Ishikawa (cell line): ENCODE results near the gene ACHE.

Experiments
- CEBPB ChIP-seq: IDR thresholded peaks from 2 replicates; pipeline ENCODE4 v1.6.1; 2012
- CREB1 ChIP-seq: IDR thresholded peaks from 2 replicates; pipeline ENCODE4 v1.6.1; 2012; ENCODE audit warnings: low read depth
- EGR1 ChIP-seq: IDR thresholded peaks from 2 replicates; pipeline ENCODE4 v1.6.1; 2012
- EP300 ChIP-seq: IDR thresholded peaks from 2 replicates; pipeline ENCODE4 v1.6.1; 2012; ENCODE audit warnings: borderline replicate concordance
- FOXM1 ChIP-seq: IDR thresholded peaks from 2 replicates; pipeline ENCODE4 v1.6.1; 2012; ENCODE audit warnings: low read depth, borderline replicate concordance
- NFIC ChIP-seq: IDR thresholded peaks from 2 replicates; pipeline ENCODE4 v1.6.1; 2012
- RAD21 ChIP-seq: IDR thresholded peaks from 2 replicates; pipeline ENCODE4 v1.6.1; 2012; ENCODE audit warnings: low read depth
- TAF1 ChIP-seq: IDR thresholded peaks from 2 replicates; pipeline ENCODE4 v1.6.1; 2012; ENCODE audit warnings: low read depth, mild to moderate bottlenecking
- TCF12 ChIP-seq: IDR thresholded peaks from 2 replicates; pipeline ENCODE4 v1.6.1; 2012; ENCODE audit warnings: low read depth
- TEAD4 ChIP-seq: IDR thresholded peaks from 2 replicates; pipeline ENCODE4 v1.6.1; 2012
- YY1 ChIP-seq: IDR thresholded peaks from 2 replicates; pipeline ENCODE4 v1.6.1; 2012; ENCODE audit warnings: low read depth
- ZBTB7A ChIP-seq: IDR thresholded peaks from 2 replicates; pipeline ENCODE4 v1.6.1; 2012; ENCODE audit warnings: low read depth
- TF ChIP-seq, protein P1 (sequence below): IDR thresholded peaks from 2 replicates; pipeline ENCODE4 v1.6.1; 2012; ENCODE audit warnings: low read depth, mild to moderate bottlenecking
- TF ChIP-seq, protein P2 (sequence below): IDR thresholded peaks from 2 replicates; pipeline ENCODE4 v1.6.1; 2012
- TF ChIP-seq, protein P3 (sequence below): IDR thresholded peaks from 2 replicates; pipeline ENCODE4 v1.6.1; 2012

ACHE gene

DNA sequence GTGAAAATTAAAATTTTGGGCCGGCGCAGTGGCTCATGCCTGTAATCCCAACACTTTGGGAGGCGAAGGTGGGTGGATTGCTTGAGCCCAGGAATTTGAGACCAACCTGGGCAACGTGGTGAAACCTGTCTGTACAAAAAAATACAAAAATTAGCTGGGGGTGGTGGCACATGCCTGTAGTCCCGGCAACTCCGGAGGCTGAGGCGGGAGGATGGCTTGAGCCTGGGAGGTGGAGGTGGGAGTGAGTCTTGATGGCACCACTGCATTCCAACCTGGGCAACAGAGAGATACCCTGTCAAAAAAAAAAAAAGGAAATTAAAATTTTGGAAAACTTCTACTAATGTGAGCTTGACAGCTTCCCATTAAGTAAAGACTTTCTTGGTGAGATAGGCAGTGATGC lies 17.7 kb downstream of the ACHE start:
- TF ChIP-seq CEBPB (no peak), RAD21 (no peak), EP300 (no peak), TAF1 (no peak), FOXM1 (no peak), EGR1 (no peak), YY1 (no peak), TEAD4 (no peak), CREB1 (no peak), NFIC (no peak), TCF12 (no peak), ZBTB7A (no peak)
- TF ChIP-seq, protein P1, sequence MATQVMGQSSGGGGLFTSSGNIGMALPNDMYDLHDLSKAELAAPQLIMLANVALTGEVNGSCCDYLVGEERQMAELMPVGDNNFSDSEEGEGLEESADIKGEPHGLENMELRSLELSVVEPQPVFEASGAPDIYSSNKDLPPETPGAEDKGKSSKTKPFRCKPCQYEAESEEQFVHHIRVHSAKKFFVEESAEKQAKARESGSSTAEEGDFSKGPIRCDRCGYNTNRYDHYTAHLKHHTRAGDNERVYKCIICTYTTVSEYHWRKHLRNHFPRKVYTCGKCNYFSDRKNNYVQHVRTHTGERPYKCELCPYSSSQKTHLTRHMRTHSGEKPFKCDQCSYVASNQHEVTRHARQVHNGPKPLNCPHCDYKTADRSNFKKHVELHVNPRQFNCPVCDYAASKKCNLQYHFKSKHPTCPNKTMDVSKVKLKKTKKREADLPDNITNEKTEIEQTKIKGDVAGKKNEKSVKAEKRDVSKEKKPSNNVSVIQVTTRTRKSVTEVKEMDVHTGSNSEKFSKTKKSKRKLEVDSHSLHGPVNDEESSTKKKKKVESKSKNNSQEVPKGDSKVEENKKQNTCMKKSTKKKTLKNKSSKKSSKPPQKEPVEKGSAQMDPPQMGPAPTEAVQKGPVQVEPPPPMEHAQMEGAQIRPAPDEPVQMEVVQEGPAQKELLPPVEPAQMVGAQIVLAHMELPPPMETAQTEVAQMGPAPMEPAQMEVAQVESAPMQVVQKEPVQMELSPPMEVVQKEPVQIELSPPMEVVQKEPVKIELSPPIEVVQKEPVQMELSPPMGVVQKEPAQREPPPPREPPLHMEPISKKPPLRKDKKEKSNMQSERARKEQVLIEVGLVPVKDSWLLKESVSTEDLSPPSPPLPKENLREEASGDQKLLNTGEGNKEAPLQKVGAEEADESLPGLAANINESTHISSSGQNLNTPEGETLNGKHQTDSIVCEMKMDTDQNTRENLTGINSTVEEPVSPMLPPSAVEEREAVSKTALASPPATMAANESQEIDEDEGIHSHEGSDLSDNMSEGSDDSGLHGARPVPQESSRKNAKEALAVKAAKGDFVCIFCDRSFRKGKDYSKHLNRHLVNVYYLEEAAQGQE, result no peak
- TF ChIP-seq, protein P2, sequence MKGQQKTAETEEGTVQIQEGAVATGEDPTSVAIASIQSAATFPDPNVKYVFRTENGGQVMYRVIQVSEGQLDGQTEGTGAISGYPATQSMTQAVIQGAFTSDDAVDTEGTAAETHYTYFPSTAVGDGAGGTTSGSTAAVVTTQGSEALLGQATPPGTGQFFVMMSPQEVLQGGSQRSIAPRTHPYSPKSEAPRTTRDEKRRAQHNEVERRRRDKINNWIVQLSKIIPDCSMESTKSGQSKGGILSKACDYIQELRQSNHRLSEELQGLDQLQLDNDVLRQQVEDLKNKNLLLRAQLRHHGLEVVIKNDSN, result no peak
- TF ChIP-seq, protein P3, sequence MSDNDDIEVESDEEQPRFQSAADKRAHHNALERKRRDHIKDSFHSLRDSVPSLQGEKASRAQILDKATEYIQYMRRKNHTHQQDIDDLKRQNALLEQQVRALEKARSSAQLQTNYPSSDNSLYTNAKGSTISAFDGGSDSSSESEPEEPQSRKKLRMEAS, result no peak

DNA sequence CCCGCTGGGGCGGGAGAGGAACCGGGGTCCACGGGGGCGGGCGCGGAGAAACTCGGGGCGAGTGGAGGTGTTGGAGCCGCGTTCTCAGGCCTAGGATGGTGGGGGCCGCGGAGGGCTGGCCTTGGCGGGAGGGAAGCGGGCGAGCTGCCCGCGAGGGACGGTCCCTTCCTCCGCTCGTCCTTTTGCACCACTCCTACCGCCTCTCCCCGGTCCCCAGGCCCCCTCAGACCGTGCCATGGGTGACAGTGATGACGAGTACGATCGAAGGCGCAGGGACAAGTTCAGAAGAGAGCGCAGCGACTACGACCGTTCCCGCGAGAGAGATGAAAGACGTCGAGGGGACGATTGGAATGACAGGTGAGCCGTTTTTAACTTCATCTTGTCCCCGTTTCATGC lies 20.3 kb downstream of the ACHE start:
- TF ChIP-seq TEAD4 (no peak), RAD21 (no peak), EP300 (no peak), CEBPB (no peak), YY1 (no peak), FOXM1 (no peak)
- TF ChIP-seq, protein P3, result no peak
- TF ChIP-seq, protein P1, result no peak

DNA sequence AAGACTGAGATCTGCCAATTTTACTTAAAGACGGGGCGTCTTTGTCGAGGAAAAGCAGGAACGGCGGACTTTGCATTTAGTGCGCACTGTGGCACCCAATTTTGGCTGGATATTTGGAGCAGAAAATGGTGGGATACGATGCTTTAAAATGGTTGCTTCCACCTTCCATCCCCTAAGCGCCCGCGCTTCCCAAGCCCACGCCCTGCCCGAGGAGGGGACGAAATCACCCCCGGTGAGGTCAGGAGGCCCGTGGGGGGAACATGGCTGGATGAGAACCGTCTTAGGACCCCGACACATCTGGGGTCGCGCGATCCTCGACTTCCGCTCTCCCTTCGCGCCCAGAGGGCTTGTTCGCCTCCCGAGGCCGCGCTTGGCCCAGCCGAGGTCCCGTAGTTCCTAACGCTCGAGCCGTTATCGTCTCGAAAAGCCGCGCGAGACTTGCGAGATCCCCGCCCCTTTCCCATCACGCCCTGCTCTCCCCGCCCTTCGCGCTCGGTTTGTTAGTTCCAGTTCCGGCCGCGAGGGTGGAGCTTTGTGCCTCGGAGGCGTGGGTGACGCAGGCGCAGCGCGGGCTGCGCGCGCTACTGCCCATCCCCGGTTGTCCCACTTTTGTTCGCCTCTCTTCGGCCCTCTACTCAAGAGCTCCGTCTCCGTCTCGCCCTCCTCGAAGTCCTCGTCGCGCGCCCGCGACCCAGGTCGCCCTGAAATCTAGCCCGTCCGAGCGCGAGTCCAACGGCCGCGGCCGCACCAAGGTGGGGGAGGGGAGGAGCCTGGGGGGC lies 20.9 kb downstream of the ACHE start, which contains the start of gene SRRT:
Gene SRRT (plus strand): TSS at position 527 of the 779 bp plus-strand sequence. CDS start 488 bp downstream, outside the sequence.
- TF ChIP-seq EP300 (peak; percentile 45; the same call in 1 of the 2 replicates), TEAD4 (peak; percentile 49), YY1 (peak; percentile 82; the same call in 1 of the 2 replicates), EGR1 (peak; percentile 40; the same call in 1 of the 2 replicates), TCF12 (peak; percentile 50; the same call in 1 of the 2 replicates), FOXM1 (0 out of 2 replicates have a peak, but pooled peaks have one; percentile 36), CEBPB (no peak), NFIC (no peak), ZBTB7A (peak; percentile 62), TAF1 (peak; percentile 86), CREB1 (peak; percentile 52)
- TF ChIP-seq, protein P2, result peak; percentile 31; the same call in 1 of the 2 replicates
- TF ChIP-seq, protein P3, result peak; percentile 88
- TF ChIP-seq, protein P1, result no peak

DNA sequence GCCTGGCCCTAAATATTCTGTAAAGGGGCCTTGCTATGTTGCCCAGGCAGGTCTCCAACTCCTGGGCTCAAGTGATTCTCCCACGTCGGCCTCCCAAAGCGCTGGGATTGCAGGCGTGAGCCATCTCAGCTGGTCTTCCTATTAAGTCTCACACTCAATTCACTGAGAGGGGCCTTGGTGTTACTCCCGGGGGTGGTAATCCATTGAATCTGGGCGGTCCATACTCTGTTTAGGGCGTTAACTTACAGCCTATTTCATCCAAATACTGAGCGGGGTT lies 21.4 kb downstream of the ACHE start:
- TF ChIP-seq CREB1, result no peak
- TF ChIP-seq TCF12, result no peak
- no peak for TF ChIP-seq TAF1
- TF ChIP-seq, protein P3, result no peak
- TF ChIP-seq EGR1, result no peak
- TF ChIP-seq, protein P2, result no peak
- TF ChIP-seq RAD21, result no peak
- no peak for TF ChIP-seq TEAD4
- no peak for TF ChIP-seq NFIC
- TF ChIP-seq EP300, result no peak
- TF ChIP-seq CEBPB, result no peak
- TF ChIP-seq YY1, result no peak
- TF ChIP-seq, protein P1, result no peak
- no peak for TF ChIP-seq ZBTB7A
- no peak for TF ChIP-seq FOXM1
